ENCODE data around the gene CRTC2.

CRTC2 gene

DNA sequence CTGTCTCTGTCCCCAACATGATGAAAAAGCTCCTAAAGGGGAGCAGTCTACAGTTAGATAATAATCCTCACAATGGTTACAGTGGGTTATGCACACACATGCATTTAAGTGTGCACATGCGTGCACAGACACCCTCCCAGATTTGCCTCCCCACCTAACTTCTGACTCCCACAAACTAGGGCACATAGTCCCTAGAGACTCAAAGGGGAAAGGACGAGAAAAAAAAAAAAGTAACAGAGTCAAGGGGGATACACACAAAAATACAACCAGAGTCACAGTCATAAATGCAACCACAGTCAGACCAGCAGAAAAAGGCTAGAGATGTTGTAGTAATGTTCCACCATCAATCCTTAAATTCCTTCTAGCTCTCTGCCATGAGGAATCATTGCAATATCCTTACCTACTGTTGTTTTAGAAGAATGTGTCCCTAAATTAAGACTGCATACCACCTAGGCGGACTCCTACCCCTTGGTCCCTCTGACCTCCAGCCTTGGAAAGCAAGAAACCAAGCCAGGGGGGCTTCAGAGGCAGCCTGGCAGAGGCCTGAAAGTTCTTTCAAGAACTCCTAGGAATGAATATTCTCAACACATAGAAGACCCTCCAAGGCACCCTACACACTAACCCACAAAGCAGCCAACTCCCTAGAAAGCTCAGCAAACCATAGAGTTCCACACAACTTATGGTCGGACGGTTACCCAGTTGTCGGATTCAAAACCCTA lies 1.3 kb downstream of the CRTC2 start:
- Histone ChIP-seq H3K36me3 (ENCODE audit: insufficient read depth, low read length) (peaks cover 22% of the 10 kb centered on the region), H2AFZ (ENCODE audit: low read length) (no peak overlapping the region), H3K4me2 (ENCODE audit: low read length) (peak overlapping the region; percentile 86), H3K9me3 (ENCODE audit: low read length) (no peaks in the 10 kb centered on the region), H3K79me2 (ENCODE audit: insufficient read depth, low read length) (peaks cover 24% of the 10 kb centered on the region), H3K9ac (ENCODE audit: low read length) (peak overlapping the region; percentile 79), H3K4me1 (ENCODE audit: insufficient read depth, low read length, severe bottlenecking) (peaks cover 35% of the 10 kb centered on the region), H3K27ac (ENCODE audit: low read depth, low read length, poor library complexity, severe bottlenecking) (peak overlapping the region; percentile 47), H3K9me2 (ENCODE audit: low read depth, low read length) (no peaks in the 10 kb centered on the region), H3F3A (ENCODE audit: insufficient read depth, low read length) (no peaks in the 10 kb centered on the region), H3K4me3 (ENCODE audit: low read depth, low read length, poor library complexity, severe bottlenecking) (peak overlapping the region; percentile 74), H4K20me1 (ENCODE audit: insufficient read depth, low read length) (no peaks in the 10 kb centered on the region), H3K27me3 (ENCODE audit: insufficient read depth, low read length) (no peaks in the 10 kb centered on the region)
- TF ChIP-seq, protein P1, sequence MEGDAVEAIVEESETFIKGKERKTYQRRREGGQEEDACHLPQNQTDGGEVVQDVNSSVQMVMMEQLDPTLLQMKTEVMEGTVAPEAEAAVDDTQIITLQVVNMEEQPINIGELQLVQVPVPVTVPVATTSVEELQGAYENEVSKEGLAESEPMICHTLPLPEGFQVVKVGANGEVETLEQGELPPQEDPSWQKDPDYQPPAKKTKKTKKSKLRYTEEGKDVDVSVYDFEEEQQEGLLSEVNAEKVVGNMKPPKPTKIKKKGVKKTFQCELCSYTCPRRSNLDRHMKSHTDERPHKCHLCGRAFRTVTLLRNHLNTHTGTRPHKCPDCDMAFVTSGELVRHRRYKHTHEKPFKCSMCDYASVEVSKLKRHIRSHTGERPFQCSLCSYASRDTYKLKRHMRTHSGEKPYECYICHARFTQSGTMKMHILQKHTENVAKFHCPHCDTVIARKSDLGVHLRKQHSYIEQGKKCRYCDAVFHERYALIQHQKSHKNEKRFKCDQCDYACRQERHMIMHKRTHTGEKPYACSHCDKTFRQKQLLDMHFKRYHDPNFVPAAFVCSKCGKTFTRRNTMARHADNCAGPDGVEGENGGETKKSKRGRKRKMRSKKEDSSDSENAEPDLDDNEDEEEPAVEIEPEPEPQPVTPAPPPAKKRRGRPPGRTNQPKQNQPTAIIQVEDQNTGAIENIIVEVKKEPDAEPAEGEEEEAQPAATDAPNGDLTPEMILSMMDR (IDR thresholded peaks at IDR 0.05; ENCODE audit: low read length): no peak
- TF ChIP-seq EZH2 (IDR thresholded peaks at IDR 0.05; ENCODE audit: borderline replicate concordance, low read length): no peak

DNA sequence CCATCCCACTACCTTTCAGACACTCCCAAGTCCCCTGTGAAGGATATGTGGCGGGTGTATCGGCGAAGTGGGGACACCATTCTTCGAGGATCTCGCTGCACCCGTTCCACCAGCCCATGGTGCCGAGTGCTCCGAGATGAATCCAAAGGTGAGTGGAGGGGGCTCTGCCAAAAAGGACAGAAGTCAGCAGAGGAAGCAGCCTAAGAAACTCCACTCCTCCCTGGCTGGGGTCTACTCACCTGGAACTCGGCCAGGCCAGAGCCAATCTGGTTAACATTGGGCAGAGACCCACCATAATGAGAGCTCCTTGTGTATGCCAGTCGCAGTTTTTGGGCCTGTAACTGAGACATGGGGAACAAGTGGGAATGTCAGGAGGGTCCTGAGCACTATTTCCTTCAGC lies 3.6 kb downstream of the CRTC2 start:
- Histone ChIP-seq H3K9ac (ENCODE audit: low read length) (no peak overlapping the region), H2AFZ (ENCODE audit: low read length) (no peak overlapping the region), H3F3A (ENCODE audit: insufficient read depth, low read length) (no peaks in the 10 kb centered on the region), H4K20me1 (ENCODE audit: insufficient read depth, low read length) (no peaks in the 10 kb centered on the region), H3K4me2 (ENCODE audit: low read length) (no peak overlapping the region), H3K36me3 (ENCODE audit: insufficient read depth, low read length) (peaks cover 39% of the 10 kb centered on the region), H3K4me3 (ENCODE audit: low read depth, low read length, poor library complexity, severe bottlenecking) (no peak overlapping the region), H3K79me2 (ENCODE audit: insufficient read depth, low read length) (peaks cover 24% of the 10 kb centered on the region), H3K4me1 (ENCODE audit: insufficient read depth, low read length, severe bottlenecking) (peaks cover 26% of the 10 kb centered on the region), H3K27me3 (ENCODE audit: insufficient read depth, low read length) (no peaks in the 10 kb centered on the region), H3K9me2 (ENCODE audit: low read depth, low read length) (no peaks in the 10 kb centered on the region), H3K27ac (ENCODE audit: low read depth, low read length, poor library complexity, severe bottlenecking) (no peak overlapping the region), H3K9me3 (ENCODE audit: low read length) (no peaks in the 10 kb centered on the region)
- TF ChIP-seq, protein P1 (IDR thresholded peaks at IDR 0.05; ENCODE audit: low read length): no peak
- no peak for TF ChIP-seq EZH2 (IDR thresholded peaks at IDR 0.05; ENCODE audit: borderline replicate concordance, low read length)

DNA sequence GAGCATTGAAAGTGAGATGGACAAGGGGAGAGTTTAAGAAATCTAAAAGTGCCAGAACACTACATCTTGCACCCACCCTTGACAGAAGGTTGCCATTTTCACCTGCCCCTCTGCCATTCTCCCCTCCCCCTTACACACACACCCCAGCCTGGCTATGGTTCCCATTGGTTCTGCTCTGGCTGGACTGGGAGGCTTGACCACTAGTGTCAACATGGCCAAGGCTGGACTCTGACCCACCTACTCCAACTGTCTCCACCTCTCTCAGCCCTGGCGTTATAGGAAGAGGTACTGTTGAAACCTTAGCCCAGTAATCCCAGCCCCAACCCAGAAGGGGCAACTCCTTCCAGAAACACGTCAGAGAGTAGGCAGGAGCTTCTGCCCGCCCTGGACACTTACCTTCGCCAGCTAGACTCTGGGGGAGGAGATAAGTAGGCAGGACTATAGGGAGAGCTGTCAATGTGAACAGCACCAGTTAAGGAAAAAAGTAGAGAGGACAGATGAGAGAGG lies 4.5 kb downstream of the CRTC2 start:
- H3K9me2 ChIP-seq (ENCODE audit: low read depth, low read length): no peaks in the 10 kb centered on the region
- H3K9me3 ChIP-seq (ENCODE audit: low read length): no peaks in the 10 kb centered on the region
- no peak overlapping the region for H3K27ac ChIP-seq (ENCODE audit: low read depth, low read length, poor library complexity, severe bottlenecking)
- no peak overlapping the region for H2AFZ ChIP-seq (ENCODE audit: low read length)
- no peak overlapping the region for H3K9ac ChIP-seq (ENCODE audit: low read length)
- H3K4me2 ChIP-seq (ENCODE audit: low read length): no peak overlapping the region
- peaks cover 24% of the 10 kb centered on the region for H3K79me2 ChIP-seq (ENCODE audit: insufficient read depth, low read length)
- no peak overlapping the region for H3K4me3 ChIP-seq (ENCODE audit: low read depth, low read length, poor library complexity, severe bottlenecking)
- peaks cover 24% of the 10 kb centered on the region for H3K4me1 ChIP-seq (ENCODE audit: insufficient read depth, low read length, severe bottlenecking)
- H3K27me3 ChIP-seq (ENCODE audit: insufficient read depth, low read length): no peaks in the 10 kb centered on the region
- peaks cover 44% of the 10 kb centered on the region for H3K36me3 ChIP-seq (ENCODE audit: insufficient read depth, low read length)
- no peak for TF ChIP-seq EZH2 (IDR thresholded peaks at IDR 0.05; ENCODE audit: borderline replicate concordance, low read length)
- TF ChIP-seq, protein P1 (IDR thresholded peaks at IDR 0.05; ENCODE audit: low read length): no peak
- no peaks in the 10 kb centered on the region for H3F3A ChIP-seq (ENCODE audit: insufficient read depth, low read length)
- no peaks in the 10 kb centered on the region for H4K20me1 ChIP-seq (ENCODE audit: insufficient read depth, low read length)
